IPS-NIHi7 (cell line): Measurements from ENCODE around the gene FANK1.
A peak's percentile ranks its signal among the peaks of the same experiment; 100 is the strongest.
"Not testable (repeated sequence)": the region's sequence is repeated elsewhere in the genome, so short reads cannot be mapped to it uniquely, and the experiment has no call there.

ENCODE experiments used
- DNase-seq: peaks from one replicate; pipeline ENCODE4 v3.0.0; 2012; ENCODE audit warnings: mixed read lengths; ENCODE audit errors: extremely low spot score

Gene FANK1

DNA sequence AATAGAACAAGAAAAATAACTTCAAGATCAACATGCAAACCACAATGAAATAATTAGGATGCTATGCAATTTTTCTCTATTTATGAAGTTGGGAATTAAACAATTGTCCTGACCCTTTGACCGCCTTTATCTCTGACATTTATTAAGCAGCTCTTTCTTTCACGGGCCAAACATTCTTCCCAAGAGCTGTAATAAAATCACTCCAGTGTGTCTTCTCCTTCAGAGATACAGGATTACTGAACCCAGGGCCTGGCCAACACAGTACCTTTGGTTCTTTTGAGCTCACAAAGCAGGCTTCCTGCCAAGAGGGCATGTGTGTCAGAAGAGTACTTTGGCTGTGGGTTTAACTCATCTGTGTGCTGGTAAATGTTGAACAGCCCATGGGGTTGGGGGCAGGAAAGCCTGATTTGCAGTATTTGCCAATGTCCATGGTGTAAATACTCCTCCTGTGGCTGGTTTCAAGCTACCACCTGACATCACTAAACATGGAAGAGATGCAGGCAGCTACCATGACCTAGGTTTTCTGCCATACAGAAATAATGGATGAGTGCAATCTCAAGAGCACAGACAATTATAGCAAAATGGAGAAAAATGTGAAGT lies 121.7 kb downstream of the FANK1 start:
- no peak for DNase-seq

DNA sequence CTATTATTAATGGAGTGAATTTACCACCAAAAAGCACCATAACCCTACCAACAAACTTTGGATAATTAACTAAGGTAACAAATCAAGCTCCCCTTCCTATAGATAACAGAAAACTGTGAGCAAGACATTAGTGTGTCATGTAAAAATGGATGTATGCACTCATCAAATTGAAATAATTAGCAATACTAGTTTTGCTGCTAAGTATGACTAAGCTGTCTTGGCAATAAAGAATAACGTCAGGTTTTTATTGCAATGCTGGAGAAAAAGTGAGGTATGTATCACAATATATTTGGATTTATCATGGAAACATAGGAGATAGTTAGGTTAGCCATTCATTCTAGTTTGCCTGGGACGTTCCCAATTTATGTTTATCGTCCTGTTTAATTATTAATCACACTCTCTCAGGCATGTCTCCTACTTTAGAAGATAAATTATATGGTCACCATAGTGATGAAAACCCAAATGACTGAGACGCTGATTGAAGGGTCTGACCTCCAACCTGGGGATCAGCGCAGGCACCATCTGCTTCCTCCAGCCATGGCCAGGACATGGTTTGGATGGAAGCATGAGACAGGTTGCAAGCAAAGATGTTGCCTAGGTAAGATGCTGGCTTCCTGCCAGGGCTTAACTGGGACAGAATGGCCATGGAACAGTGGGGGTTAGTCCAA lies 125.6 kb downstream of the FANK1 start:
- DNase-seq = no peak

DNA sequence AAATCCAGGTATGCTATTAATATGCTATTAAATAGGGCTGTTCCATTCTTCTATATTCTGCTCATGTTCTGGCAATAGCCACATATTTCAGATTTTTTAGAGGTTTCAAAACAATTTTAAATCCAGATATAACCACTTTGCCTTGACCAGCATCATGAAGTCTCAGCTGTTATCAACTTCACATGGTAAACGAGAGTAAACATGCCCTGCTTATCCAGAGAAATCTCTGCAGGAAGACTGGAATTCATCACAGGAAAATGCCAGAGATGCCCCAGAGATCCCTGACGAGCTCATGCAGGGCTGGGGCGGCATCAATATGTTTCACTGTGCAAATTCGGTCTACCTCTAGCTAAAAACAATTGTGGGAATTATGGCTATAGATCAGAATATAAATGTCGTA lies 126.5 kb downstream of the FANK1 start:
- DNase-seq = no peak

DNA sequence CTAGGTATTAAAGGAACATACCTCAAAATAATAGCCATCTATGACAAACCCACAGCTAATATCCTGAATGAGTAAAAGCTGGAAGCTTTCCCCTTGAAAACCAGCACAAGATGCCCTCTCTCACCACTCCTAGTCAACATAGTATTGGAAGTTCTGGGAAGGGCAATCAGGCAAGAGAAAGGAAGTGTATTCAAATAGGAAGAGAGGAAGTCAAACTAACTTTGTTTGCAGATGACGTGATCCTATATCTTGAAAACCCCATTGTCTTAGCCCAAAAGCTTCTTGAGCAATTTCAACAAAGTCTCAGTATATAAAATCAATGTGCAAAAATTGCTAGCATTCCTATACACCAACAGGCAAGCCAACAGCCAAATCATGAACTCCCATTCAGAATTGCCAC lies 131.3 kb downstream of the FANK1 start:
- no peak for DNase-seq

DNA sequence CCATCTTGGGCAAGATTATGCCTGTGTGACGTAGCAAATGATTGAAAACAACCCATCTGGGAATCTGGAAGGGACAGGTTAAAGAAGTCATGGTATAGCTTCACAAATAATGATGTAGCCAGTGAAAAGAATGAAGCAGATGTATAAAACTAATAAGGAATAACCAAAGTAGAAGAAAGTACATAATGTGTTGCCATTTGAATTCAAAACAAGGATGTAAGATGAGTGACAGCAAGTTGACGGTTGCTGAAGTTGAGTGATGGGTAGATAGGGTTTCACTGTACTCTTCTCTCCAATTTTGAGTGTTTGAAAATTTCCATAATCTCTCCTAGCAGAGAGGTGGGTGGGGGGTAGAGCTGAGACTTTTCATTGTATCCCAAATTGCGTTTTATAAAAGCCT lies 133.6 kb downstream of the FANK1 start:
- no peak for DNase-seq

DNA sequence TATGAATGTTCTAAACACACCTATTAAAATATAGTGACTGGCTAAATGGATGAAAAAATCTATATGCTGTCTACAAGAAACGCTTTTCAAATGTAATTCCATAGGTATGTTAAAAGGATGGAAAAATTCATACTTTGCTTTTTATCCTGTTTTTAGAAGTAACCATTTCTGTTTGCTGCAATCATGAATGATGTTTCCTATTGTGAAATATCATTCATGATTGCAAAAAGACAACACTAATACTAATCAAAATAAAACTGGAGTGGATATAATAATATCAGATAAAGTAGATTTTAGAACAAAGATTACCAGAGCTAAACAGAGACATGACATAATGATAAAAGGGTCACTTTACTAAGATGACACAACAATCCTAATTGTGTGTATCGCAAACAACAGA lies 138.2 kb downstream of the FANK1 start:
- no peak for DNase-seq

DNA sequence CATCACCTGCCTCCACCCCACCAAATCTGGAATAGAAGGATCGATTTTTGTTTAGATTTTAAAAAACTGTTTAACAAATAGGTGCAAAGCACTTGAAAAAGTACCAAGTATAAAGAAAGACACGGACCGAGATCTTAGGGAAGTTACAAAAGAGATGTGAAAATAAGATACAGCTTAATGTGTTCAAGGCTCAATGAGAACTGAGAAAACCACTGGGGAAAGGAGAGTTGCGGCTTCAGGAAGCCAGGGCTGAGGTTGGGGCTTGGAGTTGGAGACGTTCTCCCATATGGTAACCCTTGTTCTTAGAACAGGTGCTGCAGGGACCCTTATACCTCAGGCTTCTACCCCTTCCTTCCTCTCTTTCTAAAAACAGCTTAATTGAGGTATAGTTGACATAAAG lies 140.2 kb downstream of the FANK1 start:
- no peak for DNase-seq

DNA sequence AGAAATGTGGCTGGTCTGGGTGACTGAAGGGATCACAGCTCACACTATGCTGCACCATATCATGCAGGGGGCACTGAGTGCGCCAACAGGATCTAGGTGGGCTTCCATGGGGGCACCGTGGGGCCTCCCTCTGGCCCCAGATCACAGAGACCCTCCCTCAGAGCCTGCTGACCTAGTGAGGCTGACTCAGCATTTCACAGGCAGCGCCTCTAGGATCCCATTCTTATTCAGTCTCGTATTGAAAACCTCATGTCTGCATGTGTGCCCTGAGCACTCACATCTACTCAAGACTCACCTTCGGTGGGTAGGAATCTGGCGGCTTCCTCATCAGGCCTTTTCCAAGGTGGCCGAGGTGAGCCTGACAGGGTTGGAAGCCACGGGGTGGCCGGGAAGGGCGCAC lies 141.6 kb downstream of the FANK1 start:
- no peak for DNase-seq

DNA sequence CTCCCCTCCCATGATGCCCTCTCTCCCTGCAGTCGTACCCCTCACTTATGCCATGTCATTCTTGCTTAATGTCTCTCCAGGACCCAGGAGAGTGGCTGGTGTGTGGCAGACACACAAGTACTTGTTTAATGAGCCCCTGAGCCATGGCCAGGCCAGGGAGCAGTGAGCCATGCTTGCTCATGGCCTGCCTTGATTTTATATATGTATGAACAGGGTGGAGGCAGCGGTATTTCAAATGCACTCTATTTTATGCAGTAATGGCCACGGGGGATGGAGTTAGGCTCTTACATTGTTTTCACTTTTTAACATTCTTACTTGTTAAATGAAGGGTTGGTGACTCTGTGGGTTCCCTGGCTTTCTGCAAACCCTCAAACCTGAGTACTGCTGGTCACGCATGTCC lies 144.8 kb downstream of the FANK1 start:
- DNase-seq = no peak

DNA sequence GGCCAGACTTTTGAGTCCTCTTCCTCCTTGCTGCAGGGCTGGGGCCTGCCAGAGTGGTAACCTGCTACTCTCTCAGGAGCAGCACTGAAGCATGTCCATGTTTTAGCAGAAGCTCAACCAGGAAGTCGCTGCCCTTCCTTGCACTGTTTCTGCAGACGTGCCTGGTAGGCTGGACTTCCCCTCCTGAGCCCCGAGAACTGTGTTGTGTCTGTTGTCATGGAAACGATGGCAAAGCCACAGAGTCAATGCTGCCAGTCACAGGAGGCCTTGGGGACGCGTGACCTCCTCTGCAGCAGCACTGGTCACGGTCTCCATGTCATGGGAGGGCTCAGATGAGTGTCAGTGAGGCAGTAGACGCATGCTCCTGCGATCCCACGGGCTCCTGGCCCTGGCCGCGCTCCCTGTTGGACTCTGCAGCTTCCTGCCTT lies 145.5 kb downstream of the FANK1 start:
- DNase-seq = peak; percentile 62

DNA sequence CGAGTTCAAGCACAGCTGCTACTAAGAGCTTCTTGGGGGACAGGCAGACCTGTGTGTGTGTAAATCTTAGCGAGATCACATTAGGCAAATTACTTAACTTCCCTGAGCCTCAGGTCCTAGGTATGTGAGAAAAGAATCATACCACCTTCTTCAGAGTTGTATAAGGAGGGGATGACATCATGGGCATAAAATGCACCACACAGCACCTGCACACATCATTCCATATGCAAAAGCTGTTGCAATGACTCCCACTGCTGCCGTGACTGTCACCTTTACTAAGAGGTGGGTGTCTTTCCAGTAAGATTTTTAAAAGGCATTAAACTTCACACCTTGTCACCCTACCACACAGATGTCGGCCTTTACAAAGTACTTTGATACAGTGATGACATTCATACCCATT lies 146.0 kb downstream of the FANK1 start:
- DNase-seq = no peak

DNA sequence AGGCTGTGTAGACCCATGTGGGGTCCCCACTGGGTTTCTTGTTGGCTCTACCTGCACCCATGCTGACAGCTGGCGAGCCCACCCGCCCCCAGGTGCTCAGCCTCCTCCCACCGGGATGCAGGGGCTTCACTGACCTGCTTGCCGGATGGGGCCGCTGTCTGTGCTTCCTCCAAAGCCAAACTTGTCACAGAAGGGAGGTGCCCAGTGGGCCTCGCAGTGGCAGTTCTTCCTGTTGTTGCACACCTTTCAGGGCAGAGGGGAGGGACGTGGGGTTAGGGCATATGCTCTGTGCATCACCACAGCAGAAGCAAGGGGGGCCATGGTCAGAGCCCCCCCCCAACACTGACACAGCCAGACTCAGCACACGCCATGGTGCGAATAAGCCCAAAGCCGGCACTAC lies 146.5 kb downstream of the FANK1 start:
- no peak for DNase-seq

DNA sequence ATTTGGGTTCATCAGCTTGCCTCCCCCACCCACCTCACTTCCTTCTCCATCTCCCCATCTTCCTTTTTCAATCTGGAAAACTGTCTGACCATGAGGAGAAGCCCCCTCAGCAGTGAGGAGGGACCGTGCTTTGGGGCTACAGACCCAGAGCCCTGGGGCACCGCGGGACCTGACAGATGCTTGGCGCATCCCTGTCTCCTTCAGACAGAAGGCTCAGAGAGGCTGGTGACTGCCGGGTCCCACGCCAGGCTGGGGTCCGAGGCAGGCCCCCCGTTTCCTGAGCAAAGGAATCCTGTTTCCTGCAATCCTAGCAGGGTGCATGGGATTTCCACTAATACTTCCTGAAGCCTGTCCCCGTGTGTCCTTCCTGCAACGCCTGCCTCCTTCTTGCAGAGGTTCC lies 147.0 kb downstream of the FANK1 start:
- DNase-seq = no peak

DNA sequence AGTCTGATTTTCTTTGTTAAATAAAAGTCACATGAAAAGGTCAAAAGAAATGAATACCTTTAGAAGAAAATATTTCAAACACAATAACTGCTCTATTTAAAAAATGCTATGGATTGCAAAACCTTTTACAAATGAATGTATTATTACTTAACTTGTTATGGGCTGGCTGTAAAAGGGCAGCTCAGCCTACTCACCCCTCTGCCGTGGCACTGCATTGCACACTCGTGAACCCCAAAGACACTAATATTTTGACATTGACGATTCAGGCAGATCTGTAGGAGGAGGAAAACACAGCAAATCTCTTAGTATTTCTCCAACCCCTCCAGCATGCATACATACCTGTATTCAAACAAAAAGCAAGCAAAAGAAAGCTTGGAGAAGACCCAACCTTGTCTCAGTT lies 149.5 kb downstream of the FANK1 start:
- DNase-seq = no peak

DNA sequence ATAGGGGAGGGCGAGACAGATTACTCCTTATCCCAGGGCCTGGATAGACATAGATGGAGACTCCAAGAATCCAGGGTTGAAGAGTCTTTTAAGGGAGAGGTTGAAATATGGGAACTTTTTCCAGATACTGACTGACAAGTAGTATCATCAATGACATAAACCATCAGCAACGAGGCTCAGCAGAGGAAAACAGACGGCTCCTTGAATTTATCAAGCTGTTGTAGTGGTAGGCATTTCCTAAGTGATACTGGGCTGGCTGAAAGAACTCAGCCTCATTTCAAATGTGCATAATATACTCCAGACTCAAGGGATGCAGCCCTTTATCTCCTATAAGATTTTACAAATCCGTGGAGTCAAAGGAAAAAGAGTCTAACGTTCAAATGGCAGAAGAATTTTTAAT lies 150.5 kb downstream of the FANK1 start:
- DNase-seq = no peak

DNA sequence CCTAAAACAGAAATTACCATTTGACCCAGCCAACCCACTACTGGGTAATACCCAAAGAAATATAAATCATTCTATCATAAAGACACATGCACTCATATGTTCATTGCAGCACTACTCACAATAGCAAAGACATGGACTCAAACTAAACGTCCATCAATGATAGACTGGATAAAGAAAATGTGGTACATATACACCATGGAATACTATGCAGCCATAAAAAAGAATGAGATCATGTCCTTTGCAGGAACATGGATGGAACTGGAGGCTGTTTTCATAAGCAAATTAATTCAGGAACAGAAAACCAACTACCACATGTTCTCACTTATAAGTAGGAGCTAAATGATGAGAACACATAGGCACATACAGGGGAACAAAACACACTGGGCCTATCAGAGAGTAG lies 151.4 kb downstream of the FANK1 start:
- DNase-seq = not testable (repeated sequence)

DNA sequence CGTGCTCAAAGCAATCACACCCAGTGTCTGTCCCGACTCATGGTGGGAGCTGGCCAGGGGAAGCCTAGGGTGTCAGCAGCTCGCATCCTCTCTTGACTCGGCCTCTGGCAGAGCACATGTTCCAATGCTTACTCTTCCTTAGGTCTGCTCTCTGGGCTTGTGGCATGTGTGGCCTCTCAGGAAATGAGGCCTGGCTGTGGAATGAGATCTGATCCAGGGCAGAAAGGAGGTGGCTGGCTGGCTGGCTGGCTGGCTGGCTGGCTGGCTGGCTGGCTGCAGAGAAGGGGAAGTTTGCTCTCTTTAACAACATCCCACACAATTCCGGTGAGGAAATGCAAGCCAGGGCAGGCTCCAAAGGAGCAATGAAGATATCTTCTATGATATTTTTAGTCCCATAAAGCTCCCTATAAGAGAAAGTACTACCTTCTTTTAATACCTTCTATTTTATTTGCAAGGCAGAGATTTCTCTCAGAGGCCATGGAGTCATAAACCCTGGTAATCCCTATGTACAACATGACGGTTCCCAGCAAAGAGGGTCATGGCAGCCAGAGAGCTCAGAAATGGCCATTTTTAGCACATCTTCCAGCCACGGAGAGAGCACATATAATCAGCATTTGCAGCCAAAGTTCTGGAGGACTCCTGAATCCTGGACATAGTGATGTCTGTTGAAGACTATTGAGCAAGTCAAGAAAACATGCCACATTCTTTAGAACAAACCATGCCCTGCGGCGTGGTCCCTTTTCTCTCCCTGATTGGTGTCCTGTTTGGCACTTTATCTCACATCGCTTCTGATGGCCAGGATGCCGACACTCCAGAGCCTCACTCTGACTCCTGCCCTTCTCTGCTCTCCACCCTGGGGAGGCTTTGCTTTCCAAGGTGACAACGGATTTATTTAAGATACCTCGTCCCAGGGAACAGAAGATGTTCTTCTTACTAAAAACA lies 153.7 kb downstream of the FANK1 start:
- no peak for DNase-seq

DNA sequence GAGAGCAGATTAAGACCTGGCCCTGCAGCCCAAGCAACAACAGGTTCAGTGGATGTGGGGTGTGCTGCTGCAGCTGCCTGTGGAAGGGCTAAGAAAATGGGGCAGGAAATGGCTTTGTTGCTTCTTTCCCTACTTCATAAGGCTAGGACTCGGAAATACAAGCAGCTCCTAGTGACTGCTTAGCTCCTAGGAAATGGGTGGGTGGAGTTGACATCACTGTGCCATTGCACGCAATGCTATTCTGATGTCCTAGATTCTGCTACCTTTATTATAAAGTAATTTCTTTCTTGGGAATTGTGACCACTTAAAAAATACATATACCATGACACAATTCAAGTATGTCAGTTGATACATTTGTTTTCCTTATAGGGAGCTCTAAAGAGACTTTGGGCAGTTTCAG lies 155.8 kb downstream of the FANK1 start:
- DNase-seq = no peak

DNA sequence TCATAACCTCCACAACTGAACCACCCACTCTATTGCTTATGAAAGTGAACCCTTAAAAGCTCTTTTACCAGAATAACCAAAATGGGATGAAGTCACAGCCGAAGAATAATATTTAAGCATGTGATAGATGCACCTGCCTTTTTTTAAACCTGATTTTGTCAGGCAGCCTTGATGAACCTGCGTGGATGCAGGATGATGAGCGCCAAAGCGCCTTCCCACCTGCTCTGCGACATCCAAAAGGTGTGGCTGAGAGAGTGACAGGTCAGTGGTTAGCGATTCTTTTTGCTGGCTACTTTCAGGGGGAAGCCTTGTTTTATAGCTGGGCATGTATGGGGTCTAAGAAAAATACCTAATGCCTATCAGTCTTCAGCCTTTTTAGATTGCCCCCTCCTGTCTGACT lies 157.8 kb downstream of the FANK1 start:
- DNase-seq = no peak

DNA sequence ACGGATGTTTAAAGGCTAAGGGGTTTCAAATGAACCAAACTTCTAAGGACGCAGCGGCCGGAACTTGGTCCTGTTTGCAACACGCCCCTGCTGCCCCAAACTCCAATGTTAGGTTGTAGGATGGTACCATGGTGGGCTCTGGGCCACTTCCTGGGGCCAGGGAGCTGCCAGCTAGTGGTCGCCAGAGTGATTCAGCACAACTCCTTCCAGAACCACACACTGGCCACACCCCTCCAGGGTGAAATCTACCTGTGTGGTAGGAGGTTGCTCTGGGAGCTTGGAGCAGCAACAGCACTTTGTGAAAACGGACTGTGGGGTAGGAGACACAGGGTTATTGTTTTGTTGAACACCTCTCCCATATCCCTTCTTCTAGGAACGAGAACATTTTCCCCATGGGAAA lies 161.1 kb downstream of the FANK1 start:
- DNase-seq = no peak

DNA sequence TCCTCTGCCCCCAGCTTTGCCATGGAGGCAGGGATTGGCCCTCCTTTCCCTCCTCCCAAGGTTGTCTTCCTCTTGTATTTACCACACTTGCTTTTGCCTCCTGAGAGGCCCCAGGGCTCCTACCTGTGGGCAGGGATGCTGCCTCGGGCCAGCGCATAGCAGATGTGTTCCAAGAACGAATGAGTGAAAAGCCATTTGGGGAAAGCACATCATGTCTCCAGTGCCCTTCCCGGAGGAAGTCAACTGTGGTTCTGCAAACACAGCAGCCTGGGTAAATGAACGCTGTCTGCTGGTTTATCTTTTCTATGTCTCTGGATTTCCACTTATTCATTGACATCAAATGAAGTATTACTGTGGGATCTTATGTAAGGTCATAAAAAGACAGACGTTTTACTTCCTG lies 161.7 kb downstream of the FANK1 start:
- no peak for DNase-seq

DNA sequence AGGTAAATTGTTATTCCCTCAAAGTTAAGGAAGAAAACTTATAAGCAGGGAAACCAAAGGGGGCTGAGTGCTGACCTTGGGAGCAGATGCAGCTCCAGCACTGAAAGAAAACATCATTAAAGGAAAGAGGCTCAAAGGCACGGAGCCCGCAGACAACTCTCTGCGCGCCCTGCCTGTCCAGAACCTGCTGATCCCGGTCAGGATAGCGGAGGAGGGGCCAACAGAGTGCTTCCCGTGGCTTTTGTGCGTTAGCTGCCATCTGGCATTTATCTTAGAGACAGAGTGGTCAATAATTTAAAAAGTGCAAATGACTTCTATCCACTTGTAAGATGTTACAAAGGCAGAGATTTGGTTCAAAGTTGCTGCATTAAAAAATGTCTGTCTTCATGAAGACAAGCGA lies 162.1 kb downstream of the FANK1 start:
- no peak for DNase-seq
